Measurements from ENCODE around the gene SYNRG. TPM values are rescaled to one million over a fixed set of nuclear protein-coding genes. Genes with fewer than 3 reads are reported as not detected.

SYNRG gene
- total and polyA plus RNA-seq, 8 donors = 37.1 to 48.4 (median 42.1) TPM

- Histone ChIP-seq H3K27me3 (no peaks in the 10 kb centered on the region), H3K9me3 (no peaks in the 10 kb centered on the region), H3K4me1 (no peaks in the 10 kb centered on the region), H3K27ac (no peak overlapping the region), H3K4me3 (no peak overlapping the region), H3K36me3 (peaks cover 0 to 100% of the 10 kb centered on the region in 2 donors)
- intact Hi-C loops (cut with DNase I) = no loop called here
- ATAC-seq (no peak), DNase-seq (no peak)
- TF ChIP-seq CTCF (IDR thresholded peaks at IDR 0.05) = no peak
These were observed 139.0 kb downstream of the SYNRG start for GRCh38 chr17:37470181-37470580.

- Histone ChIP-seq H3K9me3 (no peaks in the 10 kb centered on the region), H3K4me1 (no peaks in the 10 kb centered on the region), H3K36me3 (peaks cover 0 to 99% of the 10 kb centered on the region in 2 donors), H3K4me3 (no peak overlapping the region), H3K27ac (no peak overlapping the region), H3K27me3 (no peaks in the 10 kb centered on the region)
- ATAC-seq (no peak), DNase-seq (no peak)
- TF ChIP-seq CTCF (IDR thresholded peaks at IDR 0.05) = no peak
- intact Hi-C loops (cut with DNase I) = no loop called here
These were observed 142.7 kb downstream of the SYNRG start for GRCh38 chr17:37466471-37466870.

GRCh38 chr17:37465069-37465616 lies 144.1 kb downstream of the SYNRG start:
- Histone ChIP-seq H3K36me3 (peaks cover 0 to 95% of the 10 kb centered on the region in 2 donors), H3K4me1 (no peaks in the 10 kb centered on the region), H3K27me3 (no peaks in the 10 kb centered on the region), H3K27ac (no peak overlapping the region), H3K4me3 (no peak overlapping the region), H3K9me3 (no peaks in the 10 kb centered on the region)
- DNase-seq = no peak
- intact Hi-C loops (cut with DNase I) = no loop called here
- no peak for TF ChIP-seq CTCF (IDR thresholded peaks at IDR 0.05)
- ATAC-seq = no peak

Small RNA genes lying within 50 kb of the gene (microRNA-seq; reads per million reads assigned to microRNA genes)
- 0 reads per million in 2 donors for gene MIR378J

Other genes starting within 250 kb of the SYNRG start
- not detected for gene C17orf78, start 233.4 kb downstream of the SYNRG start, total RNA-seq
- under 1 TPM; 0.21 to 0.58 (median 0.35) TPM for gene C17orf78, start 233.4 kb downstream of the SYNRG start, polyA plus RNA-seq (ENCODE audit: insufficient read length in 6 of 6)
- 100 to 1,000 TPM; 122 to 128 TPM for gene ACACA, start 202.6 kb downstream of the SYNRG start, total RNA-seq
- 10 to 100 TPM; 43.6 to 60.9 (median 51.4) TPM for gene ACACA, start 202.6 kb downstream of the SYNRG start, polyA plus RNA-seq (ENCODE audit: insufficient read length in 6 of 6)
- gene TADA2A, start 202.5 kb downstream of the SYNRG start, total RNA-seq = 10 to 100 TPM; 16.3 to 17.9 TPM
- 10 to 100 TPM; 28.1 to 34.7 (median 29.3) TPM for gene TADA2A, start 202.5 kb downstream of the SYNRG start, polyA plus RNA-seq (ENCODE audit: insufficient read length in 6 of 6)
- 10 to 100 TPM; 11.6 to 14.9 TPM for gene DUSP14, start 119.5 kb downstream of the SYNRG start, total RNA-seq
- gene DUSP14, start 119.5 kb downstream of the SYNRG start, polyA plus RNA-seq (ENCODE audit: insufficient read length in 6 of 6) = 10 to 100 TPM in 1 of 6 donors, 1 to 10 TPM in 5; 6.4 to 10.6 (median 7.9) TPM
- gene DDX52, start 34.0 kb upstream of the SYNRG start, total RNA-seq = 10 to 100 TPM; 23.7 to 24.3 TPM
- gene DDX52, start 34.0 kb upstream of the SYNRG start, polyA plus RNA-seq (ENCODE audit: insufficient read length in 6 of 6) = 10 to 100 TPM; 34.5 to 41.6 (median 38.4) TPM
- 10 to 100 TPM in 1 of 2 donors, 1 to 10 TPM in 1; 9.6 to 25.2 TPM for gene HNF1B, start 135.6 kb upstream of the SYNRG start, total RNA-seq
- 10 to 100 TPM; 31.0 to 40.6 (median 36.2) TPM for gene HNF1B, start 135.6 kb upstream of the SYNRG start, polyA plus RNA-seq (ENCODE audit: insufficient read length in 6 of 6)

All from left lung (tissue), 10 donors.